GM21529 (cell line): Measurements from ENCODE around the gene CPED1.

Experiments
- ATAC-seq: cut with Tn5 transposase; IDR thresholded peaks from one replicate; pipeline ENCODE4 v1.9.1; 2021; ENCODE audit not compliant: unreplicated experiment

The CPED1 gene

DNA sequence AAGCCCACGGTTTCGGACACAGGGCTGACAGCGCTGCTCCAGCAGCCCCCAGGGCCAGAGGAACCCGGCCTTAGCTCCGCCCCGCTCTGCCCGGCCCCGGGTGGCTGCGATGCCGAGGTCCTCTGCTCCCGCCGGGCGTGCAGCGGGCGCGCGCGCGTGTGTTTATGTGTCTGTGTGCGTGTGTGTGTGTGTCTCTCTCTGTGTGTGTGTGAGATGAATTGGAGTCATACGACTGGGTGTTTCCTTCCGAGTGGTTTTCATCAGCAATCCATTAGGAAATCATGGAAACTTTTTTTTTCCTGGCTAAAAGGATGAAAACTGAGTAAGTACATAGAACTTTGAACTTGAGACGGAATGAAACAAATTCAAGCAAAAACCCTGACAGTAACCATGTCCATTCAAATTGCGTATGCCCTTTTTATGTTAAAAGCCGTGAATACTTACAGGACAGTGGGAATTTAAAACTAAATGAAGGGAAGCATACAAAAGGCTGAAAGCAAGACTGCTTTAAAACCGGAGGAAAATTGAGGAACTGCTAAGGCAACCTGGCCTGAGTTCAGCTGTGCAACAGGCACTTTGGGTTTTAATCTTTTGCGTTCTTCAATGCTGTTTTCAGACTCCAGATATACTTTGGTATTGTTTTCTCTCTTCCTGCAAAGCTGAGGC, at the start of gene CPED1:
Gene CPED1 (plus strand): TSS at position 121 of the 666 bp plus-strand sequence. CDS start 911 bp downstream, outside the sequence.
- peak; percentile 50 for ATAC-seq

DNA sequence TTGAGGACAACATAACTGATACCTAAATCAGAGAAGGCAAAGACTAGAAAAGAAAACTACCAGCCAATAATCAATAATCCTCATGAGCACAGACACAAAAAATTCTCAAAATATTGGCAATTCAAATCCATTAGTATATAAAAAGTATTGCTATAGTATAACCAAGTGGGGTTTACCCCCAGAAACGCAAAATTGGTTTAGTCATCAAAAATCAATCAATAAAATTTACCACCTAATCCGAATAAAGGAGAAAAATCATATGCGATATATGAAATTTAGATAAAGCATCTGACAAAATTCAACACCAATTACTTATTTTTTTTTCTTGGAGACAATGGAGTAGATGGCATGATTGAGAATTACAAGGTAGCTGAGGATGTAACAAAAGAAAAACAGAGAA, 49.2 kb upstream of the CPED1 start:
- no peak for ATAC-seq

DNA sequence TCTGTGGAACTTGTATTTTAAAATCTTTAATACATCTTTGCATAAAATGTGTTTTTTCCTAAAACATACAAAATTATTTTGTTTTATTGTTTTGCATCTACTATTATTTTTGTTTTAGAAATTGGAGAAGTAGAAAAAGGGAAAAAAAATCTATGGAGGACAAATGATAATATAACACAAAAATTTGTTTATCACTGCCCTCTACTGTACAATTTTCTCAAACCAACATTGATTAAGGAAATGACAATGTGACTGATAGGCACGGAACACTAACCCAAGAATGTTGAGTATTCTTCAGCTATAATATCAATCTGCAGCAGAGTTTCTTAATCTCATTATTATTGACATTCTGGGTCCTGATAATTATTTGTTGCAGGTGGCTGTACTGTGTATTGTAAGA, 47.4 kb upstream of the CPED1 start:
- no peak for ATAC-seq

DNA sequence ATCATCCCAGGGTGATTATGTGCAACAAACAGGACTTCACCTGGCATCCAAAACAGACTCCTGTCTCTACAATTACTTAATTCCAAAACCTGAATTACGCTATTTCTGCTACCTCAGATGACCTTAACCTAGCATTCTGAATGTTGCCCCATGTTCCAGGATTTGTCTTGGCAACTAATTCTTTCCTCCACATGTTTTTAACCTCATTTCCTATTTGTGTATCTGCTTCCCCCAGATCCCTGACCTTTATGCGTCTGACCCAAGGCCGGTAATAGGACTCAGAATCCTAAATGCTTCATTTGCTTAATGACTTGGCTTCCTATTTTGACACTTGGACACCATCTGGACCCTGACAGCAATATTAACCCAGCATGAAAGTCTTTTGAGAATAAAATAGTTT, 46.7 kb upstream of the CPED1 start:
- no peak for ATAC-seq

DNA sequence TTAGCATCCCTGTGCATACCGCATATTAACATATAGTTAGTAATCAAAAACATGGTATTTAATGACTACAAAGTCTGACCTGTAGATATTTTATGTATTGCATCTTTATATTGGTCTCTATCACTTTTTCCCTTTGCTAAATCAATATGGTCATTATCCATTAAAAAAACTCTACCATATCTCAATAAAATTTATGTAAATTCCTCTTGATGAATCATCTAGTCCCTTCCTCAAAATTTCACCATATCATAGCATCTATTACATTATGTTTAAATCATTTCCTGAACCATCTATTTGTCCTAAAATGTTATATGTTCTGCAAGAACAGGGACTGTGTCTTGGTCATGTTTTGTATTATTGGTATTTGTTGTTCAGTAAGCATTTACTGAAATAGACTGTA, 45.6 kb upstream of the CPED1 start:
- no peak for ATAC-seq

DNA sequence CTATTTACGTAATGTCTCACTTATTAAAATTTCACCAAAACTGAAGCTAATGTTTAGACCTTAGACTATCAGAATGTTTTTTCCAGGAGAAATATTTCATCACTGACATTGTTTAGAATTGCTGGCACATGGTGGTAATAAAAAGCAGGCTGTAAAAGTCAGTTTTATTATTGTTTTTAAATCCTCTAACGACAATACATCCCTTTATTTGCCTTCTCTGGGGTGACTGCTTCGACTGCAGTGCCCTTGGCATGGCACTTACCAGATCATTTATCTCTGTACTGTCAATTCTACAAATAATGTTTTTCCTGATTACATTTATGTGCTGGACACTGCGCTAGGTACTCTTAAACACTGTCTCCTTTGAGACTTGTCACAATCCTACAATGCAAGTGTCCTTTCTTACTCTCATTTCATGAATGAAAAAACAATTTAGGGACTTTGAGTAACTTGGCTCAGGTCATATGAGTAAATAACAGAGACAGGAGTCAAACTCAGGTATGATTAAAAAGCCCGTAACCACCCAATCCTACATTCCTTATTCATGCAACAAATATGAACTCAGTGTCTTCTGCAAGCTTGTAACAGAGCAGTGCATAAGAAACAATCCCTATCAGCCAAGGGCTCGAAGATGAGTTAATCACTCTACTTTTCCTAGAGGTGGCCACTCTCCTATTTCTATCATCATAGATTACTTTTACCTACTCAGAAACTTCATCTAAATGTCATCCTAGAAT, 43.5 kb upstream of the CPED1 start:
- ATAC-seq, result no peak

DNA sequence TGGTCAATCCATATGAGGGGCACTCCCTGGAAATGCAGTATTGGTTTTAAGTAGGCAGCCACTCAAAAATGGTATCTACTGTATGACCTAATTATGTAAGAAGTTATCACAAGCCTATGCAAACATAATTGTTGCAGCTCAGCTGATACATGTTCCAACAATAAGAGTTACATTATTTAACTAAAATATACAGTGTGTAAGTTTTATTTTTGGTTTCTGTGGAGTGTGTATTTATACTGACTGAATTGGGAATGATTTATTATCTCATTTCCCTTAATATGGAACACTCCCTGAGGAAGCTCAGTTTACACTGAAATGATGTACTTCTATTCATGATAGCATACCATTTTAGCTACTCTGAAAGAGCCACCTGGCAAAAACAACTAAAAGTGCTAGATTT, 40.5 kb upstream of the CPED1 start:
- no peak for ATAC-seq

DNA sequence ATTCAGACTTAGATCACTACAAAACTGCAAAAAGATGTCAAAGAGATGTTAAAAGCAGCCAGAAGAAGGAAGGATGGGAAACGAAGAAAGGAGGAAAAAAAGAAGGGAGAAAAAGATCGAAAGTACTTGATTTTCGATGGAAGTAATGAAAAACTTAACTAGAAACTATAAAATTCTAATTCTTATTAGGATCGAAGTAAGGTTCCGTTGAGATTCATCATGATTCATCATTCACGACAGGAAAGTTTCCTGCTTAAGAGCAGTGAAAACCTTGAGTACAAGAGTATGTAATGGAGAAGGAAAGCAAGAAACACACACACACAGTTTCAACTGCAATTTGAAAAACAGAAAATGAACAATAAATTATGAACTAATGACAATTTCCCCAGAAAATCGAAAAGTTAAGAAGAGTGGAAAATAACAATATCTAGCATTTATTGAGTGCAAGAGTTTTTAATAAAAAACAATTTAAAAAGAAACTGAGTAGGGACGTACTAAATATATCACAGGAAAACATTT, 39.1 kb upstream of the CPED1 start:
- ATAC-seq, result no peak

DNA sequence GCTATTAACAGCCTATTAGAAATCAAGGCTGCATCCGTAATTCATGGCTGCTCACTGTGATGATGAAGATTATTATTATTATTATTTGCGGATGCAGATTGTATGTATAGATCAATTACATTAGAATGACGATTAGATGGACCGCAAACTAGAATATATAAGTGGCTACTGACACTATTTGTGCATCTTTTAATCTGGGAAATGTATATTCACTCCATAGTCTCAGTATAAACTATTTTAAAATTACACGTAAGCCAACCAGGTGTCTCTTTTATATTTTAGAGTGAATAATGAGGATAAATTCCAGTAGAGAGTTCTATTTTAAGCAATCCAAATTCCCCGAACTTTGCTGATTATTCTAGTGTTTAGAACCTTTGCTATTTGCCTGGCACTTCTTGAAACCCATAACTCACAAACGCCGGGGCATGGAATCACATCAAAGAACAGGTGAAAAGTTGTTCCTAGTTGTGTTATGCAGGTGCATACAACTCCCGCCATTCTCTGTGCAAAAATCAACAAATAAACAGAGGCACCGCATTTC, 38.4 kb upstream of the CPED1 start:
- ATAC-seq, result no peak

DNA sequence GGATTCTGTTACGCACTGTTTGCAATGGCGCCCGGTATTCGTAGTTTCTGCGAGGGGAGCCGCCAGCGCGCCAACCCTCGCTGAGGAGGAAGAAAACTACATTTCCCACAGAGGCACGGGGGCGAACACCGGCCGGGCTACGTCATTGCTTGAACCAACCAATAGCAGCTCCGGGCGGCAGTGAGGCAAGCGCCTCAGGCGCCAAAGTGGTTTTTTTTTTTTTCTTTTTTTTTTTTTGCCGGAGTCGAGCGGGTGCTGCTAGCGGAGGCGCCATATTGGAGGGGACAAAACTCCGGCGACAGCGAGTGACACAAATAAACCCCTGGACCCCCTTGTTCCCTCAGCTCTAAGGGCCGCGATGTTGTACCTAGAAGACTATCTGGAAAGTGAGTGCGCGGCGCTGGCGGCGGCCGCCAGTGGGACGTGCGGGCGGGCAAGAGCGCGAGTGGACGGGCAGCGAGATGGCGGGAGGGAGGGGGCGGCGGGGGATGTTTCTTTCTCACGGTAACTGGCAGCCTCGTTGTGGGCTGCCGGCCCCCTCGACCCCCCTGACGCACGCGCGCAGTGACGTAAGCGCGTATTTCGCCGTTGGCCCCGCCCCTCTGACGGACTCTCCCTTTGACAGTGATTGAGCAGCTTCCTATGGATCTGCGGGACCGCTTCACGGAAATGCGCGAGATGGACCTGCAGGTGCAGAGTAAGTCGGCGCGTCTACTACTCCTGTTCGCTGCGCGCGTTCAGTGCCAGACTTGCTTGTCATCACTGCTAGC, 37.8 kb upstream of the CPED1 start, which contains the start of gene ING3:
Gene ING3 (plus strand): TSS at position 239 of the 770 bp plus-strand sequence. CDS start 120 bp downstream, at position 359.
- ATAC-seq, result peak; percentile 94

DNA sequence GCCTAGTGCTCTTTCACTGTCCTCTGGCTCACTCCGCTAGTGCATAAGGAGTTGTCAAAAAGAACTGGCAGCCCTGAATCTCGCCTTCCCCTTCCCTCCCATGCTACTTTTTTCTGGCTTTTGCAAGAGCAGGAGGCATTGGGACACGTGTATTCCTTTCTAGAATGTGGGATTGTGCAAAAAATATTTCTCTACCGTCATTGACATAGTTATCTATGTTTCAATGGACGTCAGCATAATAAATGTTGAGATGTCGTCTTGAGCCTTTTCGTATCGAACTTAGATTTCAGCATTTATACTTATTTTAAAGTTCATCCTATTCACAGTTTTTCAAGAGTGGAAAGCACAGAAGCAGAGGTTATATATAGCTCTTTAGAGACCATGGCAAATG, 37.2 kb upstream of the CPED1 start:
- ATAC-seq, result no peak

DNA sequence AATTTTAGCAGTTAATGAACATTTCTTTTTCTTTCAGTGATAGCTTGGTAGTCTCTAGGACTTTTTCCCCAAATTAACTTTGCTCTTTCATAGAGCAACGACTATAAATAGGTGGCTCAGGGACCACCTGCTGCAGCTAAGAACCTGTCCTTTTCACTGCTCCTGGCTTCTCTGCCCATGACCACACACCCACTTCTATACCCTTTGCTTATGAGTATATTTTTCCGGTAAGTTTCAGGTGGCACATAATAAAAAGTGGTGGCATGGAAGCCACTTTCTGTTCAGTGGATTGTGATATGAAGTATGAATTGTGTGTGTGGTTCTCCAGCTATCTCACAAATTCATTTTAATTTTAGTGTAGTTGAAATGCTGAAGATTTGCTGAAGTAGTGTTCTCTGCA, 36.7 kb upstream of the CPED1 start:
- ATAC-seq, result no peak

DNA sequence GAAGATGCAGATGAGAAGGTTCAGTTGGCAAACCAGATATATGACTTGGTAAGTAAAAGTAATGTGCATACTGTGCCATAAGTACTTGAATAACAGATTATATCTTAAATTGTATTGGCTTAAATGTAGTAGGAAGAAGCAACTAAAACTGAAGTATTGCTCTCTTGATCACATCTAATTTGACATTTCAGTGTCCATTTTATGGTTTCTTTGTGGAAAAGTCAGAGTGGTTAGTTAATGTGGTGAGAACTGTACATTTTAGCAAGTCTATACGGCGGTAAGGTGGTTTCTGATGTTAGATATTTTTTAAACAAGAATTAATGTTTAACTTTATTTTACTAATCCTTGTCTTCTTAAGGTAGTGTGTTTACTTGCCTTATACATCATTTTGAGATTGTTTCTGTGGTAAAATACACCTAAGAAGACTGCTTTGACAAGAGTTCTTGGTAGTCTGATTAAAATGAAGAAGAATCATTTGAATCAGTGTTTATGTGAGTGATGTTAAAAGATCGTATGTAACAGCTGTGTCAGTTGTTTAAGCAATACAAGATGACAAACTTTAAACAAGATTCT, 32.8 kb upstream of the CPED1 start:
- no peak for ATAC-seq

DNA sequence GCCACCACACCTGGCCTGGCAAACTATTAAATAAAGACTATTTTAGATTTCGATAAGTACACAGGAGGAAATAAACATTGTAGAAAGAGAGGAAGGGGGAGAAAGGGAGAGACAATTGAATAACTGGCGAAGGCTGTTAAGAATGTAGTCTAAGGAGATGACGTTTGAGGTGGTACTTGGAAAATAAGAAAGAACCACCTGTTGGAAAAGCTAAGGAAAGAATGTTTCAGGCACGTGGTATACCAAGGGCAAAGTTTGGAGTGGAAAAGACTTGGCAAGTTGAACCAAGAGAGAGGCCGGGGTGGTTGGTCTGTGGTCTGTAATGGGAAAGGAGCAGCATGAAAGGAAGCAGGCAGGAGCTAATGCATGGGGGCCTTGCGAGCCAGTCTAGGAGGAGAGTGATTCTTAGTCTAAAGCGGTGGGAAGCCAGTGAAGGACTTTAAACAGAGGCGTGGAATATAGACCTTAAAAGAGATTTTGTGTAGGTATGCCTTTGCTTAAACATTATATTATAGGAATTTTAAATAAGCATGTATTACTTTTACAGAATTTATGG, 28.5 kb upstream of the CPED1 start:
- ATAC-seq, result no peak

DNA sequence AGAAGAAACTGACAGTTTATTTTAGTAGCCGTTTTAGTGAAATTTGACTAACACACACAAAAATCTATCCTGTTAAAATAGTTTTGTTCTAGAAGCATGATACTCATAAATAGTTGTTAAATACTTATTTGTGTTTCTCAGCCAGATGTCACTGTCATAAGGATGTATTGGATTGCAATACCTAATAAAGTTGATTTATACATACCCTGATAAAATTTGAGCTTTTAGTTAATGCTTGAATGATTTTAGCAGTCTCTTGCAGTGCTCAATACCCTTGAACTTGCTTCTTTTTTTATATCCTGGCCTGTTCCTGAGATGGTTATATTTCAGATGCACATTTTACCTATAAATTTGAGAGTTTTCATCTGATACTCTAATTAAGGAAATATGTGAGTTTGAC, 27.8 kb upstream of the CPED1 start:
- no peak for ATAC-seq

DNA sequence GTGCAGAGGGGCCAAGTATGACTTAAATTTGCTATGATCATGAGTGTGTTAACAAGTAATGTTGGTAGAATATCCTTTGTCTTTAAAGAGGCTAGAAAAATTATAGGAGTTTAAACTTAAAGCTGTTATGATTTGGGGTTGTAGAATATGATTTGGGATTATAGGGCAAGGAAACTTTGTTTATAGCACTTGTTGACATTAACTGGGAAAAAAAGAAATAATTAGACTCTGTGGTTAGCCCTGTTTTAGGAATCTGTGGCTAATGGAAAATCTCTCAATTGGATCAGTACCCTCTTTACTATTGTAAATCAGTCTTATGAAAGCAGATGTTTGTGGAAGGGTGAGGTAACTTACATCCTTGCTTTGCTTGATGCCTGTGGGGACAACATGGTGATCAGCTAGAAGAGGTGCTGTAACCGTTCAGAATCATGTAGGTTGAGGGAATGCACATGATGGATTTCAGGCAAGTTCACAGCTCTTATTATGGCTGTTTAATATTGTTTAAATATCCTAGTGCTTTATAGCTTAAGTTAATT, 26.8 kb upstream of the CPED1 start:
- no peak for ATAC-seq

DNA sequence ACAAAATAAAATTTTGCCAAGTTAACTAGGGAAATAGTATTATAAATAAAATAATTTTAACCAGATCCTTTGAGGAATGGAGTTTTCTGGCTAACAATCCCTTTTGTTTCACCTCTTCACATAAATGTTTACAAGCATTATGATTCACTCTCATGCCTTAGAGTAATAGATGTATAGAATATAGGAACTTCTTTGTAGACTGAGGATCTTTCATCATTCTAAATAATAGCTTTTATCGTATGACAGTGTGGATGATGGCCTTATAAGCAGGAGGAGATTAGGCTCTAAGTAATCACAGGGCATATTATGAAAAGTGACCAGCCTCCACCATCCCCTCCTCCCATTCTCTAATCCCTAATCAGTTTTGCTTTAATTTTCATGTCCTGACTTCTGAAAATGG, 24.4 kb upstream of the CPED1 start:
- no peak for ATAC-seq

DNA sequence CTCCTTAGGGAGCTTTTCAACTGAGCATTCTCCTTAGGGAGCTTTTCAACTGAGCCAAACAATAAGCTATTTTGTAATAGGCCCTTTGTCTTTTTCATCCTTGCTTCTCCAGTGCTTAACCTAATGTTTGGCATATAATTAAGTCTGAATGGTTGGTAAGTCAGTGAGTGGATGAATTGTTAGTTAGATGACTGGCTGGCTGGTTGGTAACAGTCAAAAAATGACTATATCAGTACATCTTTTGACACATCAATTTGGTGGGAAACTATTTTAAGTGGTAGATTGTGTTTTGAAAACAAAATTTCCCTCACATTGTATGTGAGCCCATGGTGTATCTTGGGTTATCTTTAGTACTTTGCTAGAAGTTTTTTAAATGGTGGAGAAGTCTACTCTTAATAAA, 21.6 kb upstream of the CPED1 start:
- no peak for ATAC-seq

DNA sequence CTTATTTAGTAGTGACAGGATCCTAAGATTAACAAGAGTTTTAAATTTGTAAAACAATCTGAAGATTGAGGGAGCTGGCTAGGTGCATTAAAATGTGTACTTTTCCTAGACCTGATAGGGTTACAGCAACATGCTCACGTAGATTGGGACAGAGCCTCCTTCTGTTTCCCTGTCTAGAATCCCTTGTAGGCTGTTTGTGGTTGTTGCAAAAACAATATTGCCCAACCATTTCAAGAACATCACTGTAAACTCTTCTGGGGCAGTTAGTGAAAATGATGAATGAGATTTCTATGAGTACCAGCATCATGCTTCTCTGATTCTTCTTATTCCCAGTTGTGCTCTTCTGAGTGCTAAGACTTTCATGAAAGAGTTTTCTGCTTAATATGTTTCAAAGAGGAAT, 14.7 kb upstream of the CPED1 start:
- no peak for ATAC-seq

DNA sequence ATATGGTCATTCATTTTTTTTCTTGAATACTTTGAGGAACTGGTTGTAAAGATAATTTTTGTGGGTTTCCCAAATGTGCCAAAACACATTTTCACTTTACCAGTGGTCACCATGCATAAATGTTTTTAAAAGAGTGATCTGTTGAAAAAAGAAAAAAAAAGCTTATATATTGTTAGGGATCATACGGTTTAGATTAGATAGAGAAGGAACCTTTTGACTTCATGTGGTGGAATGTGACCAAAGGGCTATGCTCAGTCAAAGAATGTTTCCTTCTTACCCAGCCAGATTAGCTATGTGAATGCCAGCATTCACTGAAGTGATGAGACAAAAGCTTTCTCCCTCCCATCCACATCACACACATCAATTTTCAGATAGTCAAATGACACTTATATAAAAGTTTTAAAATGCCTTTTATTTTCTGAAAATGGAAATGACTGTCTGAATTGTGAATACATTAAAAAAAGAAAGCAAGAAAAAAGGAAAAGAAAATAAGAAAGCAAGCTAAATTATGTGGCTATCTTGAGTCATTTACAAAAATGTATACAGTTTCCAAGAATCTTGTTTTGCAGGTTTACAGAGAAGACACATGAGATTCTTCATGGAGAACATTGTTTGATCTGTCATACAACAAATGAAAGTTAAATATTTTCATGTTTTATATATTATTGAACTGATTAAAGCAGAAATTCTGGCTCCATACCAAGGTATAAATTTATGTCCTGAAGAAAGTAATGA, 8.6 kb upstream of the CPED1 start:
- ATAC-seq, result no peak
